WERI-Rb-1 (cell line): ENCODE results near the gene FBXO2.
"Not testable (repeated sequence)": the region's sequence is repeated elsewhere in the genome, so short reads cannot be mapped to it uniquely, and the experiment has no call there.

ENCODE experiments used
- DNase-seq: peaks from one replicate; pipeline ENCODE4 v3.0.0-alpha.2; 2020
- H3K27ac ChIP-seq: fragments of 250-450 bp; sonication (Bioruptor Pico); 2 replicates; pipeline ENCODE4 v1.5.1; 2020; ENCODE audit warnings: mild to moderate bottlenecking, moderate library complexity
- H3K27me3 ChIP-seq: fragments of 250-450 bp; sonication (Bioruptor Pico); 2 replicates; pipeline ENCODE4 v1.5.1; 2021; ENCODE audit warnings: mild to moderate bottlenecking, low read depth, moderate library complexity; ENCODE audit not compliant: insufficient read depth, severe bottlenecking
- H3K36me3 ChIP-seq: fragments of 250-450 bp; sonication (Bioruptor Pico); 2 replicates; pipeline ENCODE4 v1.5.1; 2020; ENCODE audit warnings: mild to moderate bottlenecking, moderate library complexity
- H3K4me3 ChIP-seq: 2 replicates; pipeline ENCODE4 v1.5.1; 2011; ENCODE audit warnings: low read depth, mild to moderate bottlenecking, control low read depth, low read length
- H3K9me3 ChIP-seq: fragments of 250-450 bp; sonication (Bioruptor Pico); 2 replicates; pipeline ENCODE4 v1.5.1; 2021; ENCODE audit warnings: mild to moderate bottlenecking, moderate library complexity; ENCODE audit not compliant: severe bottlenecking
- CTCF ChIP-seq: IDR thresholded peaks from 2 replicates; pipeline ENCODE4 v1.5.1; 2011; ENCODE audit warnings: low read depth, mild to moderate bottlenecking, control low read depth, inconsistent platforms, low read length

Gene FBXO2

GRCh38 chr1:11645270-11645669 lies 9.0 kb downstream of the FBXO2 start:
- Histone ChIP-seq H3K9me3 (no peaks in the 10 kb centered on the region), H3K4me3 (no peak overlapping the region), H3K27me3 (no peaks in the 10 kb centered on the region), H3K27ac (no peak overlapping the region), H3K36me3 (no peaks in the 10 kb centered on the region)
- no peak for TF ChIP-seq CTCF
- DNase-seq = no peak

- no peak for DNase-seq
- no peak for TF ChIP-seq CTCF
These were observed 10.4 kb downstream of the FBXO2 start for GRCh38 chr1:11643782-11644181.

GRCh38 chr1:11642418-11643017 lies 11.7 kb downstream of the FBXO2 start:
- not testable (repeated sequence) for H3K4me3 ChIP-seq, H3K36me3 ChIP-seq, H3K27me3 ChIP-seq, H3K9me3 ChIP-seq
- DNase-seq = peak; percentile 72
- peak overlapping the region; percentile 29; the same call in 1 of the 2 replicates for H3K27ac ChIP-seq
- TF ChIP-seq CTCF = peak; percentile 97

More at GRCh38 chr1:11643782-11644181, 10.4 kb downstream of the FBXO2 start:
- Histone ChIP-seq H3K4me3 (no peak overlapping the region), H3K36me3 (no peaks in the 10 kb centered on the region), H3K9me3 (no peaks in the 10 kb centered on the region), H3K27ac (no peak overlapping the region), H3K27me3 (no peaks in the 10 kb centered on the region)

- no peaks in the 10 kb centered on the region for H3K27me3 ChIP-seq
- H3K36me3 ChIP-seq = no peaks in the 10 kb centered on the region
- no peak overlapping the region for H3K4me3 ChIP-seq
- peak; percentile 55 for DNase-seq
- no peaks in the 10 kb centered on the region for H3K9me3 ChIP-seq
- TF ChIP-seq CTCF = no peak
- peak overlapping the region; percentile 29; the same call in 1 of the 2 replicates for H3K27ac ChIP-seq
These were observed 12.4 kb downstream of the FBXO2 start for GRCh38 chr1:11641776-11642305.

GRCh38 chr1:11640944-11641343 lies 13.3 kb downstream of the FBXO2 start:
- DNase-seq = no peak
- Histone ChIP-seq H3K4me3 (no peak overlapping the region), H3K27ac (no peak overlapping the region), H3K9me3 (no peaks in the 10 kb centered on the region), H3K27me3 (no peaks in the 10 kb centered on the region), H3K36me3 (no peaks in the 10 kb centered on the region)
- TF ChIP-seq CTCF = no peak

GRCh38 chr1:11640101-11640500 lies 14.1 kb downstream of the FBXO2 start:
- no peak overlapping the region for H3K4me3 ChIP-seq
- DNase-seq = no peak
- no peaks in the 10 kb centered on the region for H3K9me3 ChIP-seq
- H3K36me3 ChIP-seq = no peaks in the 10 kb centered on the region
- H3K27ac ChIP-seq = no peak overlapping the region
- no peaks in the 10 kb centered on the region for H3K27me3 ChIP-seq
- no peak for TF ChIP-seq CTCF
